ENCODE data around the gene EIF5AL1. TPM values are rescaled to one million over a fixed set of nuclear protein-coding genes. Genes with fewer than 3 reads are reported as not detected.

The EIF5AL1 gene
- total RNA-seq, 1 donor from 2014 or later: 1.1 TPM

- Mint-ChIP-seq H3K36me3 (ENCODE audit: low read depth, unreplicated experiment) (no peaks in the 10 kb centered on the region), H3K4me3 (ENCODE audit: unreplicated experiment) (no peak overlapping the region), H3K9me3 (ENCODE audit: unreplicated experiment) (peaks cover 5% of the 10 kb centered on the region), H3K27ac (ENCODE audit: unreplicated experiment) (no peak overlapping the region), H3K4me1 (ENCODE audit: low read depth, unreplicated experiment) (peaks cover 9% of the 10 kb centered on the region), H3K27me3 (ENCODE audit: low read depth, unreplicated experiment) (no peaks in the 10 kb centered on the region)
- TF ChIP-seq CTCF (IDR thresholded peaks at IDR 0.05; ENCODE audit: insufficient read depth, low read depth, low read length) (no peak), EZH2 (IDR thresholded peaks at IDR 0.05; ENCODE audit: insufficient read depth, low read length) (no peak)
- Histone ChIP-seq H3K27me3 (ENCODE audit: insufficient read depth, low read length) (no peaks in the 10 kb centered on the region), H2AFZ (ENCODE audit: low read depth, low read length) (no peak overlapping the region), H4K20me1 (ENCODE audit: insufficient read depth, low read length) (no peaks in the 10 kb centered on the region), H3K79me2 (ENCODE audit: insufficient read depth, low read length) (no peaks in the 10 kb centered on the region), H3K9me3 (ENCODE audit: insufficient read depth, low read depth, low read length) (no peaks in the 10 kb centered on the region), H3K4me2 (ENCODE audit: low read length) (no peak overlapping the region), H3K36me3 (ENCODE audit: insufficient read depth, low read length) (no peaks in the 10 kb centered on the region), H3K4me3 (ENCODE audit: insufficient read depth, low read depth, low read length) (no peak overlapping the region), H3K4me1 (ENCODE audit: insufficient read depth, low read length) (peaks cover 5% of the 10 kb centered on the region), H3K27ac (ENCODE audit: low read depth, low read length) (no peak overlapping the region), H3K9ac (ENCODE audit: low read length) (no peak overlapping the region)
- DNase-seq (ENCODE audit: low read depth) (no peak), FAIRE-seq (no peak)
Measured at GRCh38 chr10:79482304-79482703, 30.0 kb upstream of the EIF5AL1 start.

- Histone ChIP-seq H4K20me1 (ENCODE audit: insufficient read depth, low read length) (no peaks in the 10 kb centered on the region), H2AFZ (ENCODE audit: low read depth, low read length) (no peak overlapping the region), H3K9ac (ENCODE audit: low read length) (no peak overlapping the region), H3K4me3 (ENCODE audit: insufficient read depth, low read depth, low read length) (no peak overlapping the region), H3K36me3 (ENCODE audit: insufficient read depth, low read length) (no peaks in the 10 kb centered on the region), H3K27me3 (ENCODE audit: insufficient read depth, low read length) (no peaks in the 10 kb centered on the region), H3K4me2 (ENCODE audit: low read length) (no peak overlapping the region), H3K27ac (ENCODE audit: low read depth, low read length) (no peak overlapping the region), H3K4me1 (ENCODE audit: insufficient read depth, low read length) (peaks cover 9% of the 10 kb centered on the region), H3K79me2 (ENCODE audit: insufficient read depth, low read length) (no peaks in the 10 kb centered on the region), H3K9me3 (ENCODE audit: insufficient read depth, low read depth, low read length) (no peaks in the 10 kb centered on the region)
- peaks cover 11% of the 10 kb centered on the region for H3K4me1 Mint-ChIP-seq (ENCODE audit: low read depth, unreplicated experiment)
- FAIRE-seq: no peak
- no peak for DNase-seq (ENCODE audit: low read depth)
- no peak for TF ChIP-seq CTCF (IDR thresholded peaks at IDR 0.05; ENCODE audit: insufficient read depth, low read depth, low read length)
- TF ChIP-seq EZH2 (IDR thresholded peaks at IDR 0.05; ENCODE audit: insufficient read depth, low read length): no peak
- peaks cover 5% of the 10 kb centered on the region for H3K9me3 Mint-ChIP-seq (ENCODE audit: unreplicated experiment)
- no peaks in the 10 kb centered on the region for H3K36me3 Mint-ChIP-seq (ENCODE audit: low read depth, unreplicated experiment)
- H3K4me3 Mint-ChIP-seq (ENCODE audit: unreplicated experiment): no peak overlapping the region
- no peaks in the 10 kb centered on the region for H3K27me3 Mint-ChIP-seq (ENCODE audit: low read depth, unreplicated experiment)
- H3K27ac Mint-ChIP-seq (ENCODE audit: unreplicated experiment): no peak overlapping the region
Measured at GRCh38 chr10:79482741-79483140, 29.6 kb upstream of the EIF5AL1 start.

- no peak overlapping the region for H2AFZ ChIP-seq (ENCODE audit: low read depth, low read length)
- Mint-ChIP-seq H3K4me1 (ENCODE audit: low read depth, unreplicated experiment) (peaks cover 16% of the 10 kb centered on the region), H3K36me3 (ENCODE audit: low read depth, unreplicated experiment) (no peaks in the 10 kb centered on the region), H3K27ac (ENCODE audit: unreplicated experiment) (no peak overlapping the region), H3K9me3 (ENCODE audit: unreplicated experiment) (peaks cover 5% of the 10 kb centered on the region), H3K27me3 (ENCODE audit: low read depth, unreplicated experiment) (no peaks in the 10 kb centered on the region), H3K4me3 (ENCODE audit: unreplicated experiment) (no peak overlapping the region)
- no peaks in the 10 kb centered on the region for H3K79me2 ChIP-seq (ENCODE audit: insufficient read depth, low read length)
- no peaks in the 10 kb centered on the region for H3K27me3 ChIP-seq (ENCODE audit: insufficient read depth, low read length)
- H3K36me3 ChIP-seq (ENCODE audit: insufficient read depth, low read length): no peaks in the 10 kb centered on the region
- DNase-seq (ENCODE audit: low read depth) (no peak), FAIRE-seq (no peak)
- H3K4me2 ChIP-seq (ENCODE audit: low read length): no peak overlapping the region
- H3K9ac ChIP-seq (ENCODE audit: low read length): no peak overlapping the region
- H3K9me3 ChIP-seq (ENCODE audit: insufficient read depth, low read depth, low read length): no peaks in the 10 kb centered on the region
- H3K4me1 ChIP-seq (ENCODE audit: insufficient read depth, low read length): peaks cover 14% of the 10 kb centered on the region
- H3K27ac ChIP-seq (ENCODE audit: low read depth, low read length): no peak overlapping the region
- TF ChIP-seq CTCF (IDR thresholded peaks at IDR 0.05; ENCODE audit: insufficient read depth, low read depth, low read length): no peak
- TF ChIP-seq EZH2 (IDR thresholded peaks at IDR 0.05; ENCODE audit: insufficient read depth, low read length): no peak
- no peaks in the 10 kb centered on the region for H4K20me1 ChIP-seq (ENCODE audit: insufficient read depth, low read length)
- H3K4me3 ChIP-seq (ENCODE audit: insufficient read depth, low read depth, low read length): no peak overlapping the region
Measured at GRCh38 chr10:79483299-79483698, 29.0 kb upstream of the EIF5AL1 start.
